ENCODE results near the gene PLN. TPM values are rescaled to one million over a fixed set of nuclear protein-coding genes. Genes with fewer than 3 reads are reported as not detected.

Gene PLN
- total RNA-seq, 2 donors from 2014 or later = 13.3 to 23.5 TPM

- Histone ChIP-seq H3K9me3 (no peaks in the 10 kb centered on the region), H3K4me3 (no peak overlapping the region), H3K36me3 (no peaks in the 10 kb centered on the region), H3K27me3 (replicated peaks; ENCODE audit: insufficient read depth) (no peaks in the 10 kb centered on the region), H3K27ac (no peak overlapping the region), H3K4me1 (replicated peaks) (no peaks in the 10 kb centered on the region)
- TF ChIP-seq POLR2AphosphoS5 (IDR thresholded peaks at IDR 0.05) = no peak
- TF ChIP-seq POLR2A (IDR thresholded peaks at IDR 0.05) = no peak
- TF ChIP-seq CTCF (IDR thresholded peaks at IDR 0.05) = no peak
- intact Hi-C loops (cut with DNase I) = no loop called here
- DNase-seq (ENCODE audit: low spot score) = no peak
- 90% methylated on average over 5 of the region's 5 CpGs for WGBS
Measured at GRCh38 chr6:118596774-118597320, 48.8 kb downstream of the PLN start.

GRCh38 chr6:118597636-118598035, 49.5 kb downstream of the PLN start:
- 65% methylated on average over 3 of the region's 3 CpGs for WGBS
- Histone ChIP-seq H3K9me3 (no peaks in the 10 kb centered on the region), H3K4me1 (replicated peaks) (no peaks in the 10 kb centered on the region), H3K4me3 (no peak overlapping the region), H3K36me3 (no peaks in the 10 kb centered on the region), H3K27me3 (replicated peaks; ENCODE audit: insufficient read depth) (no peaks in the 10 kb centered on the region), H3K27ac (no peak overlapping the region)
- DNase-seq (ENCODE audit: low spot score) = no peak
- TF ChIP-seq POLR2AphosphoS5 (IDR thresholded peaks at IDR 0.05) (no peak), POLR2A (IDR thresholded peaks at IDR 0.05) (no peak), CTCF (IDR thresholded peaks at IDR 0.05) (no peak)
- intact Hi-C loops (cut with DNase I) = no loop called here

- Histone ChIP-seq H3K4me3 (no peak overlapping the region), H3K27ac (no peak overlapping the region), H3K36me3 (no peaks in the 10 kb centered on the region), H3K9me3 (no peaks in the 10 kb centered on the region), H3K27me3 (replicated peaks; ENCODE audit: insufficient read depth) (no peaks in the 10 kb centered on the region), H3K4me1 (replicated peaks) (no peaks in the 10 kb centered on the region)
- WGBS = 93% methylated on average over 2 of the region's 2 CpGs
- no peak for TF ChIP-seq POLR2A (IDR thresholded peaks at IDR 0.05)
- no peak for TF ChIP-seq POLR2AphosphoS5 (IDR thresholded peaks at IDR 0.05)
- TF ChIP-seq CTCF (IDR thresholded peaks at IDR 0.05) = no peak
- DNase-seq (ENCODE audit: low spot score) = no peak
- intact Hi-C loops (cut with DNase I) = no loop called here
Measured at GRCh38 chr6:118598324-118598723, 50.2 kb downstream of the PLN start.

DNA sequence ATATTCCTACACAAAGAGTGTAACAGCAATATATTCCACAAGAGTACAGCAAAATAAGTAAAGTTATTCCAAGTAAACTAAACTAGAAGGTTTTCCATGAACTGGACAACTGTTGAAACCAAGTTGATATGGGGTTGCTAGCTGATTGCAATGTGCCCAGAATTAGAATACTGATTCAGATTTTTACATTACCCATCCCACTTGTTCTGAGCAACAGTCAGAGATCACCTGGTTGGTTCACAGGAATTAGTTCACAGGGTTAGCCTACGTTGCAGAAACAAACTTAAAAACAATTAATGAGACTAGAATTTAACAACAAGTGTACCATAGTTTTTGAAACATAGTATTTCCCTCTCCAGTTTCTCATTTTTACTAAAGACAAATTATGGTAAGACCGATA, 54.2 kb downstream of the PLN start:
- Histone ChIP-seq H3K27ac (no peak overlapping the region), H3K4me1 (replicated peaks) (no peaks in the 10 kb centered on the region), H3K4me3 (no peak overlapping the region), H3K36me3 (no peaks in the 10 kb centered on the region), H3K9me3 (no peaks in the 10 kb centered on the region), H3K27me3 (replicated peaks; ENCODE audit: insufficient read depth) (no peaks in the 10 kb centered on the region)
- intact Hi-C loops (cut with DNase I) = no loop called here
- WGBS = 94% methylated on average over 2 of the region's 2 CpGs
- TF ChIP-seq POLR2A (IDR thresholded peaks at IDR 0.05) (no peak), POLR2AphosphoS5 (IDR thresholded peaks at IDR 0.05) (no peak), CTCF (IDR thresholded peaks at IDR 0.05) (no peak)
- no peak for DNase-seq (ENCODE audit: low spot score)

DNA sequence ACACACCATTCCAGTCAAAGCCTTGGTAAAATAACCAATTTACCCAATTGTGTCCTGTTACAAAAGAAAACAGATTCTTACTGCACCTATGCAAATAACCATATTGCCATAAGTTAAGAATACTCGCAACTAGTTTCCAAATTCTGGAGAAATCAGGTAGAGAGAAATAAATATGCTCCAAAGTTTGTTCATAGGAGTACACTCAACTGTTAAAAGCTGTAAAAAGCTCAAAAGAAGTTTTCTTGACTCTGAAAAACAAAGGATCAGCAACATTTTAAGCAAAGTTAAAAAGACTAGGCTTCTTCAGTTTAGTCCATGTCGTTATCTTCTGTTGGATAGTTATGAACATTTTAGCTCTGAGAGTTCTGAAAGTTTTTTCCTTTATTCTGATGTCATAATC, 55.3 kb downstream of the PLN start:
- Histone ChIP-seq H3K27ac (no peak overlapping the region), H3K4me3 (no peak overlapping the region), H3K9me3 (no peaks in the 10 kb centered on the region), H3K27me3 (replicated peaks; ENCODE audit: insufficient read depth) (no peaks in the 10 kb centered on the region), H3K36me3 (no peaks in the 10 kb centered on the region), H3K4me1 (replicated peaks) (no peaks in the 10 kb centered on the region)
- WGBS = 92% methylated on average over 2 of the region's 2 CpGs
- intact Hi-C loops (cut with DNase I) = no loop called here
- TF ChIP-seq POLR2AphosphoS5 (IDR thresholded peaks at IDR 0.05) (no peak), POLR2A (IDR thresholded peaks at IDR 0.05) (no peak), CTCF (IDR thresholded peaks at IDR 0.05) (no peak)
- no peak for DNase-seq (ENCODE audit: low spot score)

Measured in prostate gland (tissue), 2 donors.